ENCODE results near the gene CEACAM8. TPM values are rescaled to one million over a fixed set of nuclear protein-coding genes. Genes with fewer than 3 reads are reported as not detected.
"Not testable (repeated sequence)": the region's sequence is repeated elsewhere in the genome, so short reads cannot be mapped to it uniquely, and the experiment has no call there.

The CEACAM8 gene
- total RNA-seq, result not detected in 2 replicates

DNA sequence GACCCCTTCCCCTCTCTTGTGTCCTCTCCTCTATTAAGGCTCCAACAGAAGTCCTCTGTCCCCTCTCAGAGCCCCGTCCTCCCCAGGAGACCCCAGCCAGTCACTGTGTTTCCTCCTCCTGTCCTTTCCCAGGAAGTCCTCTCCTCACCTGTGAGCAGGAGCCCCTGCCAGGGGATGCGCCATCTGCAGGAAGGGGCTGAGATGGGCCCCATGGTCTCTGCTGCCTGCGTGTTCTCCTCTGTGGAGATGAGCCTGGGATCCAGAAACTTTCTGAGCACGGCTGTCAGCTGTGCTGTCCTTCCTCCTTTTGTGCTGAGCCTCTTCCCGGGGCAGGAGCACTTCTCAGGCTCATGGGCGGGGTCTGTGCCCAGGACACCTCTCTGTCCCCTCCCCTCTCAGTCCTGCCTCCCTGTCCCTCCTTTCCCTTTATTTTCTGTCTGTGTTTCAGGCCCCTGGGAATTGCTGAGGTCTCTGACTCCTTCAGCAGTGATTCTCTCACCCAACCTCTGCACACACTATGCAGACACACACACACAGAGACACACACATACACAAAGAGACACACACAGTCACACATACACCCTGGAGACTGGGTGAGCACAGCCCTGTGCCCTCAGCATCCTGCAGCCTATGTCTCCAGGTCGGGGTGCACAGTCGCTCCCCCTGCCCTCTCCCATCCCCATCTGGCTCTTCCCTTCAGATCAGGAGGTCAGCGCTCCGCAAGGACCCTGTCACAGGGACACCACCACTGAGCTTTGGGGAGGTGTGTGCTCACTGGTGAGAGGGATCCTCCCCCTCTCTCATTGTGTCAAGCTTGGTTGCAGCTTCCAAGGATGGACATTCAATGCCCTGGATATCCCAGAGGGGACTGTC lies at the start of gene CEACAM8:
Gene CEACAM8 (minus strand): TSS at position 308 of the 873 bp plus-strand sequence. CDS start 96 bp downstream, at position 212.
- no peak for DNase-seq

DNA sequence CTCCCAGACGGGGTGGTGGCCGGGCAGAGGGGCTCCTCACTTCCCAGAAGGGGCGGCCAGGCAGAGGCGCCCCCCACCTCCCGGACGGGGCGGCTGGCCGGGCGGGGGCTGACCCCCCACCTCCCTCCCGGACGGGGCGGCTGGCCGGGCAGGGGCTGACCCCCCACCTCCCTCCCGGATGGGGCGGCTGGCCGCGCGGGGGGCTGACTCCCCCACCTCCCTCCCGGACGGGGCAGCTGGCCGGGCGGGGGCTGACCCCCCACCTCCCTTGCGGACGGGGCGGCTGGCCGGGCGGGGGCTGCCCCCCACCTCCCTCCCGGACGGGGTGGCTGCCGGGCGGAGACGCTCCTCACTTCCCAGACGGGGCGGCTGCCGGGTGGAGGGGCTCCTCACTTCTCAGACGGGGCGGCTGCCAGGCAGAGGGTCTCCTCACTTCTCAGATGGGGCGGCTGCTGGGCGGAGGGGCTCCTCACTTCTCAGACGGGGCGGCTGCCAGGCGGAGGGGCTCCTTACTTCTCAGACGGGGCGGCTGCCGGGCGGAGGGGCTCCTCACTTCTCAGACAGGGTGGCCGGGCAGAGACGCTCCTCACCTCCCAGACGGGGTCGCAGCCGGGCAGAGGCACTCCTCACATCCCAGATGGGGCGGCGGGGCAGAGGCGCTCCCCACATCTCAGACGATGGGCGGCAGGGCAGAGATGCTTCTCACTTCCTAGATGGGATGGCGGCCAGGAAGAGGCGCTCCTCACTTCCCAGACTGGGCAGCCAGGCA lies 44.8 kb upstream of the CEACAM8 start:
- DNase-seq, result not testable (repeated sequence)

DNA sequence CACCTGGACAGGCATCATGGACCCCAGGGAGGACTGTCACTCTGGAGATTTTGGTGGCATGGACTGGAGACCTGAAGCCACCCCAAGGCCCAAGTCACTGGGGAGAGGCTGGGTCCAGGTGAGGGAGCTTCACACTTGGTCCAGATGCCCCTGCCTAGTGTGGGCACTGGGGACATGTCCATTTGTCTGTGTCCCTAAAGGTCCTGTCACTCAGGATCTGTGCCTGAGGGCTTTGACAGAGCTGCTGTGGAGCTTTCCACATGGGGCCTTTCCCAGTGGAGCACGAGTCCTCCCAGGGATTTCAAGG lies 40.5 kb upstream of the CEACAM8 start:
- no peak for DNase-seq

GRCh38 chr19:42634409-42635232 lies 39.9 kb upstream of the CEACAM8 start:
- DNase-seq, result peak; percentile 77

DNA sequence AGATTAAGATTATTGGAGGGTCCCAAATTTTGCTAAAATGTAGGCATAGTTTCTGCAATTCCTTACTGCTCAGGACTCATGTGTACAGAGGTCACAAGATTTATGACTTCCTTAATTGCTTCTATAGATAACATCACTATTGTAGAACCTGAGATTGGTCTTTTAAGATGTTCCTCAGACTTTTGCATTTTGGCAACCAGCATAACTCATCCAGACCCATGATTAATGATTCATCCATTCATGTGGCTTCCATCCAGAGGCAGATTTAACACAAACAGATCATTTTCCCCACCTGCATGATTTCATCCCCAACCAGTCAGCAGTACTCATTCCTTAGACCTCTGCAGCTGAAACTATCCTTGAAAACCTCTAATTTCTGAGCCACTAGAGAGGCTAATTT lies 34.5 kb upstream of the CEACAM8 start:
- no peak for DNase-seq

DNA sequence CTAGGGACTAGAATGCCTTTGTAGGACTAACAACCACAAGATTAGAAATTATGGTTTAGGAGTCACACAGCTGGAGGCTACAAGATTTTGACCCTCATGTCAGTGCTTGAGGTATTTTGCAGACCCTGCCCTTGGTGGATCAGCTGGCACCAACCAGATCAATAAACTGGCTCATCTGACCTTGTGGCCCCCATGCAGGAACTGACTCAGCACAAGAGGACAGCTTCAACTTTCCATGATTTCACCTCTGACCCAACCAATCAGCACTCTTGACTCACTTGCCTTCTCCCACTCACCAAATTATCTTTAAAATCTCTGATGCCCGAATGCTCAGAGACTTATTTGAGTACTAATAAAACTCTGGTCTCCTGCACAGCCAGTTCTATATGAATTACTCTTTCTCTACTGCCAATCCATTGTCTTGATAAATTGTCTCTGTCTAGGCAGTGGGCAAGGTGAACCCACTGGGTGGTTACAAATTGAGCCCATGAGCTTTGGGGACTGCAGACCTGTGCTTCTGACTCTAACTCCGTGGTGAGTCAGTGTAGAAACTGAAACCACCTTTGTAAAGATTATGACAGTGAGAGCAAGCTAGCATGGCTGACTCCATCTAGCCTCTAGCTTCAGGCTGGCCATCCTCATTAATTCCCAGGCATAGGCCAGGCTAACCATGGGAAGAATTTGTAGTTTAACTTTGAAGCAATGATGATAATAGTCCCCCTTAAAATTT lies 33.9 kb upstream of the CEACAM8 start:
- DNase-seq, result no peak

- DNase-seq, result no peak
These were observed 33.2 kb upstream of the CEACAM8 start for GRCh38 chr19:42627916-42628315.

- DNase-seq, result no peak
These were observed 31.5 kb upstream of the CEACAM8 start for GRCh38 chr19:42626181-42626580.

DNA sequence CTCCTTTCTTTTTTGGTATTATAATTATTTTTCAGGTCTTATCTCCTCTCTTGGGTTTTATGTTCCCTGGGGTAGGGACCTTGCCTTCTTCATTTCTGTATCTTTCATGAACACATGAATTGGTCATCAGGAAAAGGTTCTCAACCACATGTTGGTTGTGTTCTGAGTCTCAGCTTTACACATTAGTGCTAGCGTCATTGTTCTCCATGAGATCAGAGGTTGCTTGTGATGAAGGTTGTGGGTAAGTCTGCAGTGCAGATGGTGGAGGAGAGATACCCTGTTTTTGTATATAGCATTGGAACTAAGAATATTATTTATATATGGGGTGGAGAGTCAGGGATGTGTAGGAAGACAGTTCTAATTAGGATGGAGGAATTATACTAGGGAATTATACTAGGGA lies 24.5 kb upstream of the CEACAM8 start:
- no peak for DNase-seq

DNA sequence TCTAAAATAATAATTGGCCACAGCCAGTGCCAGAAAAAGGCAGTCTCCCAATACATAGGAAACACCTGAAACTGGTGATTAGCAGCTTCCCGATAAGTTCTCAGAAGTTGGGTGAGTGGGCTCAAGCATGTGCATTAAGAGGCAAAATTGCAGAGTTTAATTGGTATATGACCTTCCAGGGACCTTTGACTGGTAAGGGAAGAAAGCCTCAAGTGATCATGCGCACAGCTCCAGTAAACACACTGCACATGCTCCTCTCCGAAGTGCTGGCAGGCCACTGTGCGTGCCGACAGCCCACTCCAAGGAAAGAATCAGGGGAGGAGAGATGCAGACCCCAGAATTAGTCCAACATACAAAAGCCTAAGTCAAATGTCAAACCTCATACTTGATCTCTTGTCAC lies 18.9 kb upstream of the CEACAM8 start:
- no peak for DNase-seq

- not testable (repeated sequence) for DNase-seq
These were observed 15.7 kb upstream of the CEACAM8 start for GRCh38 chr19:42610401-42610915.

DNA sequence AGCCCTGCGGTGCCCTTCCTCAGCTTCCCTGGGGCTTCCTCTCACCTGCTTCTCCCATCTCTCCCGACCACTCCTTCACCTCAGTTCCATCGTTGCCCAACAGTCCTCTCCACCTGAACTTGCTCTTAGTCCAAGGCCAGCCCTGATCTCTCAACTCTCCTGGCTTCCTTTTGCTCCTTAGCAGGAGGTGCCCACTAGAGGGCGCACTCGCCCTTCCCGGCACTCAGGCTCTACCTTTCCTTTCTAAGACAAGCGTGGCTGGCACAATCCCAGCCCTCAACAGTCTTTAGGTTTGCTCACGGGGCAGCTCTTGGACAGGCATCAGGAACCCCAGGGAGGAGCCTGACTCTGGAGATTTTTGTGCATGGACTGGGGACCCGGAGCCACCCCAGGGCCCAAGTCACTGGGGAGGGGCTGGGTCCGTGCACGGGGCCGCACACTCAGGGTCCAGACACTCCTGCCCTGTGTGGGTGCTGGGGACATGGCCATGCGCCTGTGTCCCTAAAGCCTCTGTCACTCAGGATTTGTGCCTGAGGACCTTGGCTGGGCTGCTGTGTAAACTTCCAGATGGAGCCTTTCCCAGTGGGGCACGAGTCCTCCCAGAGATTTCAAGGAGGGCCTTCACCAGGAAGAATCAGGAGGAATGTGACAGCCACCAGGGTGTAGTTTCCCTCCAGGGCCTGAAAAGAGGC lies 12.1 kb upstream of the CEACAM8 start:
- DNase-seq, result peak; percentile 69

GRCh38 chr19:42601811-42602443 lies 7.2 kb upstream of the CEACAM8 start:
- DNase-seq, result peak; percentile 62

DNA sequence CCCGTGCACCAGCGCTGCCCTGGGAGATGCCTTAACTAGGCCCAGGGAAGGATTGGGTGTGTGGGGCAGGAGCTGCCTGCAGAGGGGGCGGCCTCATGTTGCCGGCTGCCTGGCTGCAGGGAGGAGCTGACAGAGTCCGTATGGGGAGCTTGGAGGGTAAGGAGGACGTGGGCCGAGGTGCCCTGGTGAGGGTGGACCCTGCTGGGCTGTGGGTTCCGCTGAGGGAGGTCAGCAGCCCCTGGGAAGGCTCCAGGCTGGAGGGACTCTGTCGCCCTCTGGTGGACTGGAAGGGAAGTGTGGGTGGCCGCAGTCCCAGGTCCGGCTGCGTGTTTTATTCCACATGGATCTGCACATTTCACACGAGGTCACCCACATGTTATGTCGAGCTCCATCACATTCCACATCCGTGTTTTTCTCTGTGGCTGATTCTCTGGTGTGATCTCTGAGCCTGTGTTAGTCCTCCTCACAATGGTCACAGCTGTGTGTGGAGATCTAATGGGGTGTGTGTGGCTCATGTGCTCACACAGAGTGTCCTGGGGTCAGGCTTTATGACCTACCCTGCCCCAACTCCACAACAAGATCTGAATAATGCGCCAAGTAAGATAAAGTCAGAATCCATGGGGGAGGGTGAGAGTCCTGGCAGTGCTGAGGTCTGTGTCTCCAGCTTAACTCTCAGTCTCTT lies 1.8 kb upstream of the CEACAM8 start:
- DNase-seq, result peak; percentile 52

DNA sequence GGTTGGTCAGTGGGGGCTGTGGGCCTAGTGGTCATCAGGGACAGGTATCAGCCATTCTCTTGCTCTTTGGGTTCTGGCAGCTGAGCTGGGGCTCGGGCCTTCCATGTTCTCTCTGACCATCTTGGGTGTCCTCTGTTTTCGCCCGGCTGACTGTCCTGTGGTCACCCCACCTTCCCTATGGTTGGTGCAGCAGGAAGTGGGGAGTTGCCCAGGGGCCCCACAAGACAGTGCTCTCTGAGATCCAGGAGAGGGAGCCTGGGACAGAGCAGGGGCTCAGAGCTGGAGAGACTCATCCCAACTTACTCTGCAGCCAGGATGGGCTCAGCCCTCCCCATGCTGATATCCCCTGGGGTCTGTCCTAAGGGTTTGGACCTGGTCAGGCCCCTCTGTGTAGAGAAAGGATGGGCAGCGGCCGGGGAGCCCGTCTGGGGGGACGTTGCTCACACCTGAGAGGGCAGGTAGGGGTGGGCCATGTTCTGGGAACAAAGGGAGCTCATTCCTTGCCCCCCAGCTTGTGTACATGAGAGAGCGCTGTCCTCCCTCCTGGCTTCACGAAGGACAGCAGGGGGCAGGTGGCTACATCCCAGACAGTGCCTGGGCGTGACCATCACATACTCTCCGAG lies 937 bp upstream of the CEACAM8 start:
- no peak for DNase-seq

DNA sequence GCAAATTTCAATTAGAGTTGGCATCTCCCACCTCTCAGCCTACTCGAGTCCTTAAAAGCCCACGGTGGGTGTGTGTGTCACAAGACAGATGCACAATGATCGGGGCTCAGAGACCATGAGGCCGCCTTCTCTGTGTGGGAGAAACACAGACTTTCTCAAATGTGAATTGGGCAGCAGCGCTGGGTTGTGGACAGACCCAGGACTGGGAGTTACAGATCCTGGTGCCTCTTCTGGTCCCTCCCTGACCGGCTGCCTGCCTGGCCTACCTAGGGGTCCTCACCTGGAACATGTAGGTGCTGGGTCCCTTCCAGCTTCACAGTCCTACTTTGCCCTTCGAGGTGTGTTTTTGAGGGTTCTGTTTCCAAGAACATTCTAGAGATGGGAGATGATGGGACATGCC lies 4.9 kb downstream of the CEACAM8 start:
- DNase-seq, result no peak

GRCh38 chr19:42584466-42584865 lies 10.3 kb downstream of the CEACAM8 start:
- DNase-seq, result no peak

- DNase-seq, result no peak
These were observed 17.7 kb downstream of the CEACAM8 start for GRCh38 chr19:42577016-42577415.

GRCh38 chr19:42576241-42576640 lies 18.5 kb downstream of the CEACAM8 start:
- no peak for DNase-seq

DNA sequence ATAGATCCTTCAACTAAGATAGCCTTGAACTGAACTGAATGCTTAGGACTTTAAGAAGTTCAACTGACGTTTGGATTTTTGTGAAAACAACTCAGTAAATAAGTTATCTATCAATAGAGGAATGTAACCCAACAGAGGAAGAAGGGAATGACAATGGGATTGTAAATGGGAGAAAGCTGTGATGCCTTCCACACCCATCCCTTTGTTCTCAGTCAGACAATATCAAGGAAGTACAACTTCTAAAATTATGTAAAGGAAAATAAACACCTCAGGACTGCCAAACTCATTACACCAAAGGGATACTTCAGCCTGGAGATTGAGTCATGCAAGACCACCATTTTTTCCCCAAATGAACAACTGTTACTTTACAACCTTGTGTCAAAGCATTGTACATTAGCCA lies 21.1 kb downstream of the CEACAM8 start:
- DNase-seq, result no peak

All from dermis blood vessel endothelial cell (primary cell).